HEK293 (cell line): ENCODE measurements around the gene FBP1.

Experiments used
- GFI1B ChIP-seq: fragments of 450-650 bp; formaldehyde crosslinking; IDR thresholded peaks from 2 replicates; pipeline ENCODE4 v1.5.1; 2016; ENCODE audit warnings: missing biosample characterization, missing genetic modification characterization
- HOXD13 ChIP-seq: sonication (generic); formaldehyde crosslinking; IDR thresholded peaks from 2 replicates; pipeline ENCODE4 v1.8.0; 2022; ENCODE audit warnings: missing genetic modification reagents, borderline replicate concordance
- IKZF3 ChIP-seq: fragments of 450-650 bp; IDR thresholded peaks from 2 replicates; pipeline ENCODE4 v1.5.0; 2018; ENCODE audit warnings: missing biosample characterization, mild to moderate bottlenecking, missing genetic modification characterization, moderate library complexity
- ZBTB26 ChIP-seq: fragments of 450-650 bp; formaldehyde crosslinking; optimal IDR thresholded peaks from 2 replicates; pipeline ENCODE3; 2016; ENCODE audit warnings: missing biosample characterization, mild to moderate bottlenecking, missing genetic modification characterization
- ZBTB8A ChIP-seq: fragments of 450-650 bp; formaldehyde crosslinking; IDR thresholded peaks from 2 replicates; pipeline ENCODE4 v1.5.1; 2016; ENCODE audit warnings: missing biosample characterization, missing genetic modification characterization
- ZNF18 ChIP-seq: fragments of 450-650 bp; formaldehyde crosslinking; IDR thresholded peaks from 2 replicates; pipeline ENCODE4 v1.5.1; 2016; ENCODE audit warnings: missing biosample characterization, missing genetic modification characterization
- ZNF24 ChIP-seq: fragments of 450-650 bp; formaldehyde crosslinking; IDR thresholded peaks from 2 replicates; pipeline ENCODE4 v1.5.1; 2016; ENCODE audit warnings: missing biosample characterization, missing genetic modification characterization
- ZNF350 ChIP-seq: fragments of 450-650 bp; formaldehyde crosslinking; IDR thresholded peaks from 2 replicates; pipeline ENCODE4 v1.5.0; 2017; ENCODE audit warnings: missing biosample characterization, mild to moderate bottlenecking, missing genetic modification characterization
- ZNF610 ChIP-seq: fragments of 450-650 bp; formaldehyde crosslinking; IDR thresholded peaks from 2 replicates; pipeline ENCODE4 v1.5.1; 2016; ENCODE audit warnings: missing biosample characterization, missing genetic modification characterization, borderline replicate concordance
- ZNF624 ChIP-seq: fragments of 450-650 bp; formaldehyde crosslinking; IDR thresholded peaks from 2 replicates; pipeline ENCODE4 v1.5.1; 2017; ENCODE audit warnings: missing biosample characterization, missing genetic modification characterization
- TF ChIP-seq, protein P1 (sequence below): fragments of 450-650 bp; formaldehyde crosslinking; IDR thresholded peaks from 2 replicates; pipeline ENCODE4 v1.5.1; 2016; ENCODE audit warnings: missing biosample characterization, missing genetic modification characterization
- TF ChIP-seq, protein P2 (sequence below): fragments of 450-650 bp; formaldehyde crosslinking; IDR thresholded peaks from 2 replicates; pipeline ENCODE4 v1.5.1; 2017; ENCODE audit warnings: missing biosample characterization, missing genetic modification characterization
- TF ChIP-seq, protein P3 (sequence below): fragments of 450-650 bp; formaldehyde crosslinking; IDR thresholded peaks from 2 replicates; pipeline ENCODE4 v1.5.1; 2016; ENCODE audit warnings: missing biosample characterization, missing genetic modification characterization

DNA sequence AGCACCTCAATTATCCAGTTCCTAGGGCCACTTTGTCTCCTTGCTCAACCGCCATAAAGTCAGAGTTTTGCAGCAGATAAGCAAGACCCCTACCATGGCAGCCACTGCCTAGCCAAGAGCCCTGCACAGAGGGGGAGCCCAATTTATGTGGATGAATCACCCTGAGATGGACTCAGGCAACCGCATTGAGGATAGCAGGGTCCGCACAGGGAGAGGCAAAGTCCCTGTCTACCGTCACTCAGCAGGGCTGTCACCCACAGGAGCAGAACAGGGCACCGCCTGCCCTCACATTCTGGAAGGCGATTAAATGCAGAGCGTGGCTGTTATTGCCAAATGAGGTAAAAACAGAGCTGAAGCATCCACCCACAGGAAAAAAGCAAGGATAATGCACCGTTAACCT, 47.4 kb downstream of the FBP1 start:
- no peak for TF ChIP-seq ZNF24 (tag by site-specific recombination)
- TF ChIP-seq IKZF3 (tag by site-specific recombination), result no peak
- TF ChIP-seq, protein P1, sequence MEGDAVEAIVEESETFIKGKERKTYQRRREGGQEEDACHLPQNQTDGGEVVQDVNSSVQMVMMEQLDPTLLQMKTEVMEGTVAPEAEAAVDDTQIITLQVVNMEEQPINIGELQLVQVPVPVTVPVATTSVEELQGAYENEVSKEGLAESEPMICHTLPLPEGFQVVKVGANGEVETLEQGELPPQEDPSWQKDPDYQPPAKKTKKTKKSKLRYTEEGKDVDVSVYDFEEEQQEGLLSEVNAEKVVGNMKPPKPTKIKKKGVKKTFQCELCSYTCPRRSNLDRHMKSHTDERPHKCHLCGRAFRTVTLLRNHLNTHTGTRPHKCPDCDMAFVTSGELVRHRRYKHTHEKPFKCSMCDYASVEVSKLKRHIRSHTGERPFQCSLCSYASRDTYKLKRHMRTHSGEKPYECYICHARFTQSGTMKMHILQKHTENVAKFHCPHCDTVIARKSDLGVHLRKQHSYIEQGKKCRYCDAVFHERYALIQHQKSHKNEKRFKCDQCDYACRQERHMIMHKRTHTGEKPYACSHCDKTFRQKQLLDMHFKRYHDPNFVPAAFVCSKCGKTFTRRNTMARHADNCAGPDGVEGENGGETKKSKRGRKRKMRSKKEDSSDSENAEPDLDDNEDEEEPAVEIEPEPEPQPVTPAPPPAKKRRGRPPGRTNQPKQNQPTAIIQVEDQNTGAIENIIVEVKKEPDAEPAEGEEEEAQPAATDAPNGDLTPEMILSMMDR (tag by site-specific recombination), result no peak
- TF ChIP-seq ZNF350 (tag by site-specific recombination), result no peak
- TF ChIP-seq ZNF610 (tag by site-specific recombination), result no peak
- TF ChIP-seq ZNF624 (tag by site-specific recombination), result no peak
- no peak for TF ChIP-seq ZBTB8A (tag by site-specific recombination)
- no peak for TF ChIP-seq GFI1B (tag by site-specific recombination)
- TF ChIP-seq ZNF18 (tag by site-specific recombination), result no peak
- TF ChIP-seq, protein P2, sequence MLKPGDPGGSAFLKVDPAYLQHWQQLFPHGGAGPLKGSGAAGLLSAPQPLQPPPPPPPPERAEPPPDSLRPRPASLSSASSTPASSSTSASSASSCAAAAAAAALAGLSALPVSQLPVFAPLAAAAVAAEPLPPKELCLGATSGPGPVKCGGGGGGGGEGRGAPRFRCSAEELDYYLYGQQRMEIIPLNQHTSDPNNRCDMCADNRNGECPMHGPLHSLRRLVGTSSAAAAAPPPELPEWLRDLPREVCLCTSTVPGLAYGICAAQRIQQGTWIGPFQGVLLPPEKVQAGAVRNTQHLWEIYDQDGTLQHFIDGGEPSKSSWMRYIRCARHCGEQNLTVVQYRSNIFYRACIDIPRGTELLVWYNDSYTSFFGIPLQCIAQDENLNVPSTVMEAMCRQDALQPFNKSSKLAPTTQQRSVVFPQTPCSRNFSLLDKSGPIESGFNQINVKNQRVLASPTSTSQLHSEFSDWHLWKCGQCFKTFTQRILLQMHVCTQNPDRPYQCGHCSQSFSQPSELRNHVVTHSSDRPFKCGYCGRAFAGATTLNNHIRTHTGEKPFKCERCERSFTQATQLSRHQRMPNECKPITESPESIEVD (tag by site-specific recombination), result no peak
- no peak for TF ChIP-seq HOXD13 (CRISPR knock-in tag)
- TF ChIP-seq ZBTB26 (tag by site-specific recombination), result no peak
- TF ChIP-seq, protein P3, sequence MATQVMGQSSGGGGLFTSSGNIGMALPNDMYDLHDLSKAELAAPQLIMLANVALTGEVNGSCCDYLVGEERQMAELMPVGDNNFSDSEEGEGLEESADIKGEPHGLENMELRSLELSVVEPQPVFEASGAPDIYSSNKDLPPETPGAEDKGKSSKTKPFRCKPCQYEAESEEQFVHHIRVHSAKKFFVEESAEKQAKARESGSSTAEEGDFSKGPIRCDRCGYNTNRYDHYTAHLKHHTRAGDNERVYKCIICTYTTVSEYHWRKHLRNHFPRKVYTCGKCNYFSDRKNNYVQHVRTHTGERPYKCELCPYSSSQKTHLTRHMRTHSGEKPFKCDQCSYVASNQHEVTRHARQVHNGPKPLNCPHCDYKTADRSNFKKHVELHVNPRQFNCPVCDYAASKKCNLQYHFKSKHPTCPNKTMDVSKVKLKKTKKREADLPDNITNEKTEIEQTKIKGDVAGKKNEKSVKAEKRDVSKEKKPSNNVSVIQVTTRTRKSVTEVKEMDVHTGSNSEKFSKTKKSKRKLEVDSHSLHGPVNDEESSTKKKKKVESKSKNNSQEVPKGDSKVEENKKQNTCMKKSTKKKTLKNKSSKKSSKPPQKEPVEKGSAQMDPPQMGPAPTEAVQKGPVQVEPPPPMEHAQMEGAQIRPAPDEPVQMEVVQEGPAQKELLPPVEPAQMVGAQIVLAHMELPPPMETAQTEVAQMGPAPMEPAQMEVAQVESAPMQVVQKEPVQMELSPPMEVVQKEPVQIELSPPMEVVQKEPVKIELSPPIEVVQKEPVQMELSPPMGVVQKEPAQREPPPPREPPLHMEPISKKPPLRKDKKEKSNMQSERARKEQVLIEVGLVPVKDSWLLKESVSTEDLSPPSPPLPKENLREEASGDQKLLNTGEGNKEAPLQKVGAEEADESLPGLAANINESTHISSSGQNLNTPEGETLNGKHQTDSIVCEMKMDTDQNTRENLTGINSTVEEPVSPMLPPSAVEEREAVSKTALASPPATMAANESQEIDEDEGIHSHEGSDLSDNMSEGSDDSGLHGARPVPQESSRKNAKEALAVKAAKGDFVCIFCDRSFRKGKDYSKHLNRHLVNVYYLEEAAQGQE (tag by site-specific recombination), result no peak
